Liver (tissue), 3 donors: Measurements from ENCODE around the gene SLC25A1.

Source experiments
- ATF3 ChIP-seq: IDR thresholded peaks from 2 replicates; pipeline ENCODE4 v1.6.1; 2016; ENCODE audit warnings: antibody characterized with exemption
- CTCF ChIP-seq: fragments of 150-350 bp; IDR thresholded peaks from 2 replicates; pipeline ENCODE4 v1.5.1; 2017; ENCODE audit warnings: improper control_type of control experiment, low read depth, low read length; ENCODE audit not compliant: missing input control
- RAD21 ChIP-seq, 2 donors: IDR thresholded peaks; 2 replicates each; pipeline ENCODE4 v1.6.1; 2016; ENCODE audit warnings: antibody characterized with exemption in 2 of 2, mild to moderate bottlenecking in 2 of 2
- REST ChIP-seq: IDR thresholded peaks from 2 replicates; pipeline ENCODE4 v1.6.1; 2016; ENCODE audit warnings: antibody characterized with exemption, mild to moderate bottlenecking
- RXRA ChIP-seq, 2 donors: IDR thresholded peaks; 2 replicates each; pipeline ENCODE4 v1.6.1; 2017 to 2018; ENCODE audit warnings: antibody characterized with exemption in 2 of 2, mild to moderate bottlenecking in 1 of 2
- donor health status: healthy.
- donor health status: healthy.

DNA sequence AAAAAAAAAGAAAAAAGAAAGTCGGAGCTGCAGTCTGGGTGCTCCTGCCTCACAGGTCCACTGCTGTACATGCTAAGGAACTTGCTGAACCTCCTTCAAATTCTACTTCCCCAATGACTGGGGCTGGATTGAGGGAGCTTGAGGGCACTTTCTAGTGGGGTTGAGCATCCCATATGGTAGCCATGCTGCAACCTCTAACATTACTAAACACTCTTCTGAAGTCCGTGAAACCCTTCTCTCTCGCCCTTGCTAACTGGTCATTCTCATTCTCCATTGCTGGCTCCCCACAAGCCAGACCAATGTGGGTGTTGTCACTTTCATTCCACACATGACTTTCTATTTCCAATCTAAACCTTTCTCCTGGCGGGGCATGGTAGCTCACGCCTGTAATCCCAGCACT lies 35.3 kb downstream of the SLC25A1 start:
- TF ChIP-seq ATF3 (no peak), CTCF (no peak), RAD21 (IDR thresholded peaks at IDR 0.05) (no peak), REST (no peak), RXRA (IDR thresholded peaks at IDR 0.05) (no peak)
